ENCODE measurements around the gene TOR2A. TPM values are rescaled to one million over a fixed set of nuclear protein-coding genes. Genes with fewer than 3 reads are reported as not detected.
"Not testable (repeated sequence)": the region's sequence is repeated elsewhere in the genome, so short reads cannot be mapped to it uniquely, and the experiment has no call there.

The TOR2A gene
- polyA plus RNA-seq, result 10 to 100 TPM; 38.9 to 55.1 (median 49.9) TPM

DNA sequence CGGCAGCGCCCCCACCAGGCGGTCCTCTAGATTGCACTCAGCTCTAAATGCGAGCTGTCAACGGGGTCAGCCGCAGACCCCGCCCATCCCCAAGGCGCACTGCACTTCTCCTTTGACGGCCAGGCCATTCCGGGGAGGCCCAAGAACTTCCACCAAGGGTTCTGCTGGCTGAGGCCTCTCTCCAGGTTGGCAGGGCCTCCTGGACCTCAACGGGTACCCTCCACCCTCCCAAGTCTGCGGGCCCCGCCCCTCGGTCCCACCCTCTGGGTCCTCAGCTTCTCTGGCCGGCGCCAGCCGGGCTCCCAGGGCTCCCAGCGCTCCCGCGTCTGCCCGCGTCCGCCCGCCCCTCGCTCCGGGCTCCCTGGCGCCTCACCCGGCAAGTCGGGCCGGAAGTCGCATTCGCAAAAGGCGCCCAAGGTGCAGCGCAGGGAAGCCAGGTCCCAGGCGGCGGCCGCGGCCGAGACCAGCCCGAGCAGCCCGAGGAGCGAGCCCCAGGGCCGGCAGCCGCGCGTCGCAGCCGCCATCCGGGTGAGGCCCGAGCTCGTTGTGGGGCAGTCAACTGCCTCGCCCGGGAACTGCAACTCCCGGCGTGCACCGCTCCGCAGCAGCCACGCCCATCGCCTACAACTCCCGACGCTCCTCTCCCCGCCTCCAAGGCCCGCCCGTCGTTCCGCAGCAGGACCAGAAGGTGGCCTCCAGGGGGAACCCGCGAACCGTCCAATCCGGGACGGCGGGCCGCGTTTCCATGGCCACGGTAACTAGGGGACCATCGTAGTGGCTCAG lies at the start of gene TOR2A:
TOR2A (minus strand) TSS at position 548 of the 783 bp plus-strand sequence; CDS start at position 524, 24 bp downstream.
- no peaks in the 10 kb centered on the region for H3K9me3 Mint-ChIP-seq

DNA sequence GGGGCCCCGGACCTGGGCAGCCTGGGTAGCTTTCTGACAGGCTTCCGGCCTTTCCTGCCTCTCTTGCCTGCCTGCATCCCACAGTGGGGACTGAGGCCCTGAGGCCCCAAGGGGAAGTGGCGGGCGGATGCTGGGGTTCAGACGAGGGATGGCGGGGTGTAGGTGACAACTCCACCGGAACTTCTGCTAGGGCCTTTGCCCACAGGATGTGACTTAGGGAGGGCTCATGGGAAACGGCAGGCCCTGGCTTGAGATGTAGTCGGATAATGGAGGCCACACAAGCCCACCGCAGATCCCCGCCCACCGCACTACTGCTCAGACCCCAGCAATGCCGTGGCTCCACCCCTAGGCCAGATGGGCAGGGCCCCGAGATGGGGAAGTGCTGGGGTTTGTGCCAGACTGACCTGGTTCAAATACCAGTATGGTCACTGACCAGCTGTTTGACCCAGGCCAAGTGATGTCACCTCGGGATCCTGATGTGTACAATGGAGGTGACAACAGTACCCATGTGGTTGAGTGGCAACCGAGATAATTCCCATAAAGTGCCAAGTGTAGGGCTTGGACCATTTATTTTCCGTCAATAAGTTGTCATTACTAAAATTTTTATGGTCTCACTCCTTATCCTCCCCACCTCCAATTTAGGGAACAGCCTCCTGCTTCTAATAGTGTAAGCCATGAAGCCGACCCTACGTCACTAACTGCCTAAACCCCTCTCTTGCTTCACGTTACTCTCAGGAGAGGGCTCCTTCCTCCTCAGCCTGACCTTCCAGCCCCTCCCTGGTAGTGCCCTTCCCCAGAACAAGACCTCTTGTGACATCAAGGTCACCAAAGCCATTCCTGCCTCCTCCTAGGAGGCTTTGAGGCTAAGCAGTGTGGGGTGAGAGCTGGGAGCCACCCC lies 48.3 kb upstream of the TOR2A start:
- peaks cover 26 to 42% (median 30%) of the 10 kb centered on the region in 3 donors for H3K27me3 Mint-ChIP-seq (ENCODE audit: low read depth in 3 of 3)
- peaks cover 0 to 1% (median 0%) of the 10 kb centered on the region in 6 donors for H3K9me3 Mint-ChIP-seq
- peak; percentile 94 for DNase-seq
- H3K4me3 Mint-ChIP-seq, result peak overlapping the region; percentile 84 to 89 (median 85)
- peak overlapping the region; percentile 93 to 99 (median 98) for H3K27ac Mint-ChIP-seq
- H3K36me3 Mint-ChIP-seq, result peaks cover 0 to 12% (median 0%) of the 10 kb centered on the region in 3 donors
- H3K4me1 Mint-ChIP-seq, result peaks cover 78 to 80% of the 10 kb centered on the region in 2 donors

More for the DNA sequence above, at the start of gene TOR2A:
- Mint-ChIP-seq H3K27me3 (ENCODE audit: low read depth in 3 of 3) (peaks cover 3 to 9% (median 5%) of the 10 kb centered on the region in 3 donors), H3K4me1 (peaks cover 17 to 21% of the 10 kb centered on the region in 2 donors), H3K36me3 (peaks cover 6 to 10% (median 7%) of the 10 kb centered on the region in 3 donors), H3K4me3 (peak within 1 kb of the TSS; percentile 86 to 97 (median 91)), H3K27ac (peak within 1 kb of the TSS; percentile 95 to 99 (median 96))
- peak; percentile 99 to 100 (median 99) for DNase-seq

DNA sequence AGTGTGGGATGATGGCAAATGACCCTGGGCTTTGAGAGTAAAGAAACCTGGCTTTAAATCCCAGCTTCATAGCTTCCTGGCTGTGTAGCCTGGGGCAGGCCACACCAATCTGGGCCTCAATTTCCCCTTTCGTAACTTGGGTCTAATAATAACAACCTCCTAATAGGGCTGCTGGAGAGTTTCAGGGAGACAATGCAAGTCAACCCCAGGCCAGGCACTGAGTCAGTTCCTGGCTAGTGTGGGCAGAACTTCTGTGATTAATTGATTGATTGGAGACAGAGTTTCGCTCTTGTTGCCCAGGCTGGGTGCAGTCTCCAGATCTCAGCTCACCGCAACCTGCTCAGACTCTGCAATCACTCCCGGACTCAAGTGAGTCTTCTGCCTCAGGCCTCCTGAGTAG lies 46.7 kb upstream of the TOR2A start:
- Mint-ChIP-seq H3K36me3 (peaks cover 4 to 7% (median 5%) of the 10 kb centered on the region in 3 donors), H3K4me1 (peaks cover 76 to 79% of the 10 kb centered on the region in 2 donors)

DNA sequence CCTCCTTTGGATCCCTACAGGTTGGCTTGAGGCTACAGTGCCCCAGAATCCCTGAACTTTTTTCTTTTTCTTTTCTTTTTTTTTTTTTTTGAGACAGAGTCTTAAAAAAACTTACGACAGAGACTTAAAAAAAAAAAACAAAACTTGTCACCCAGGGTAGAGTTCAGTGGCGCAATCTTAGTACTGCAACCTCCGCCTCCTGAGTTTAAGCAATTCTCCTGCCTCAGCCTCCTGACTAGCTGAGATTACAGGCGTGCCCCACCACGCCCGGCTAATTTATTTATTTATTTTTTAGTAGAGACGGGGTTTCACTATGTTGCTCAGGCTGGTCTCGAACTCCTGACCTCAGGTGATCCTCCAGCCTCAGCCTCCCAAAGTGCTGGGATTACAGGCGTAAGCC lies 45.8 kb upstream of the TOR2A start:
- Mint-ChIP-seq H3K4me3 (peak overlapping the region; percentile 64 to 100 (median 100)), H3K27ac (peak overlapping the region; percentile 93 to 99 (median 98)), H3K27me3 (ENCODE audit: low read depth in 3 of 3) (peaks cover 21 to 28% (median 27%) of the 10 kb centered on the region in 3 donors), H3K4me1 (peaks cover 80 to 81% of the 10 kb centered on the region in 2 donors)
- not testable (repeated sequence) for H3K9me3 Mint-ChIP-seq, H3K36me3 Mint-ChIP-seq
- peak; percentile 46 to 64 (median 59) for DNase-seq

More for the DNA sequence above, 46.7 kb upstream of the TOR2A start:
- no peak for DNase-seq
- peak overlapping the region; percentile 42 to 100 (median 62) for H3K4me3 Mint-ChIP-seq
- peak overlapping the region; percentile 93 to 99 (median 98) for H3K27ac Mint-ChIP-seq
- peaks cover 0 to 1% (median 0%) of the 10 kb centered on the region in 6 donors for H3K9me3 Mint-ChIP-seq
- H3K27me3 Mint-ChIP-seq (ENCODE audit: low read depth in 3 of 3), result peaks cover 28 to 37% (median 34%) of the 10 kb centered on the region in 3 donors

DNA sequence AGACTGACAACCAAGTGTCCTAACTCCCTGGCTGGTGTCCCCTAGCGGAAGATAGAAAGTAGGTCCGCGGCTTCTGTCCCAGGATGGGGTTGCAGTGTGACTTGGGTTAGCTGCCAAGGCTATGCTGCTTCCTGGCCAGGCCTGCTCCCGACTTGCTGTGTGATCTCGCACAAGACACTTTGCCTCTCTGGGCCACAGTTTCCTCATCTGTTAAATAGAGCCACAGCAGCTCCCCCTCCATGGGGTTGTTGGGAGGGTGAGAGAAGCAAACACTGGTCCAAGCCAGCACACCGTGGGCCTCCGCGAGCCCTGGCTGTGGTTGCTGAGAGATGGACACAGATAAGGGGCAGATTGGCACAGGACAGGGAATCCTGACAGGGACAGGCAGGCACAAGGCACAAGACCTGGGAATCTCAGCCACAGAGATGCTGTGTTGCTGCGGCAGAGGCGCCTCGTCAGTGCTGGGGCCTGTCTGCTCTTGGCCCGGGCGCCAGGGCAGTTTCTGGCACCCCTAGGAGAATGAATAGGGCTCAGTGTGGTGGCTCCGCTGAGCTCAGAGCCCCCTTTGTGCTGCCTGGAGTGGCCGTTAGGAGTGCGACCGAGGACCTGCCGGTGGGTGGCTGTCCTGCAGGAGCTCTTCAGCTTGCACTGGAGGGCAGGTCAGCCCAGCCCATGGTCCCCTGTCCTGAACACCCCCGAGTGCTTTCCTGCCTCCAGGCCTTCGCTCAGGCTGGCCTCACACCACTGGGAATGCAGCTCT lies 45.2 kb upstream of the TOR2A start:
- H3K4me1 Mint-ChIP-seq, result peaks cover 81 to 82% of the 10 kb centered on the region in 2 donors

DNA sequence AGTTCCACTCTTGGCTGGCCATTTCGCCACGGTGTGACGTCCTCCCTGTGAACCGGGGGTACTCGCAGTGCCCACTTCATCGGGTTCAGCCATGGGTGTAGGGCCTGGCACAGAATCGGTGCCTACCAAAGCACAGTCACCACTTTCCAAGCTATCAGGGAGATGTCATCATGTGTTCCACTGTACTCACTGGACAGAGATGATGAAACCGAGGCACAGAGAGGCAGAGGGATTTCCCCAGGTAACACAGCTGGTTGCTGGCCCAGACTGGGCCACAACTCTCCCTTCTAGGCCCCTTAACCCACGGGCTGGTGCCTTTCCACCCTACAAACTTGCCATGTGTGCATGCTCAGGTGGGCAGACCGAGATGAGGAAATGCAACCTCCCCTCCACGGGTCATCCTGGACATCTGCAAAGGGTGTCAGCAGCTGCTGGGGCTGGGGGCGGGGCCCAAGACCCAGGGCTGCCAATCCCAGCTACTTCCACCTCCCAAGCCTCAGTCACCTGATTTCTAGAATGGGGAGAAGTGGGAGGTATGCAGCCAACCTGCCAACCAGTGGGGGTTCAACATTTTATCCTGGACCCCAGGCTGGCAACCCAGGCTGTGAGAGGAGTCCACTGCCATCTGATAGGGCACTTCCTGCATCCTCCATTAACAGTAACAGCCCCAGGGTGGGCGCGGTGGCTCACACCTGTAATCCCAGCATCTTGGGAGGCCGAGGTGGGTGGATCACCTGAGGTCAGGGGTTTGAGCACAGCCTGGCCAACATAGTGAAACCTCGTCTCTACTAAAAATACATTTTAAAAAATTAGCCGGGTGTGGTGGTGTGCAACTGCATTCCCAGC lies 44.3 kb upstream of the TOR2A start:
- H3K27ac Mint-ChIP-seq, result peak overlapping the region; percentile 93 to 99 (median 98)

More for the DNA sequence above, 45.2 kb upstream of the TOR2A start:
- Mint-ChIP-seq H3K36me3 (peaks cover 4 to 5% (median 4%) of the 10 kb centered on the region in 3 donors), H3K27me3 (ENCODE audit: low read depth in 3 of 3) (peaks cover 21 to 28% (median 25%) of the 10 kb centered on the region in 3 donors), H3K27ac (peak overlapping the region; percentile 93 to 99 (median 98)), H3K4me3 (peak overlapping the region; percentile 99 to 100 (median 100)), H3K9me3 (peaks cover 0 to 1% (median 0%) of the 10 kb centered on the region in 6 donors)
- DNase-seq, result peak; percentile 43 to 50 (median 43)

DNA sequence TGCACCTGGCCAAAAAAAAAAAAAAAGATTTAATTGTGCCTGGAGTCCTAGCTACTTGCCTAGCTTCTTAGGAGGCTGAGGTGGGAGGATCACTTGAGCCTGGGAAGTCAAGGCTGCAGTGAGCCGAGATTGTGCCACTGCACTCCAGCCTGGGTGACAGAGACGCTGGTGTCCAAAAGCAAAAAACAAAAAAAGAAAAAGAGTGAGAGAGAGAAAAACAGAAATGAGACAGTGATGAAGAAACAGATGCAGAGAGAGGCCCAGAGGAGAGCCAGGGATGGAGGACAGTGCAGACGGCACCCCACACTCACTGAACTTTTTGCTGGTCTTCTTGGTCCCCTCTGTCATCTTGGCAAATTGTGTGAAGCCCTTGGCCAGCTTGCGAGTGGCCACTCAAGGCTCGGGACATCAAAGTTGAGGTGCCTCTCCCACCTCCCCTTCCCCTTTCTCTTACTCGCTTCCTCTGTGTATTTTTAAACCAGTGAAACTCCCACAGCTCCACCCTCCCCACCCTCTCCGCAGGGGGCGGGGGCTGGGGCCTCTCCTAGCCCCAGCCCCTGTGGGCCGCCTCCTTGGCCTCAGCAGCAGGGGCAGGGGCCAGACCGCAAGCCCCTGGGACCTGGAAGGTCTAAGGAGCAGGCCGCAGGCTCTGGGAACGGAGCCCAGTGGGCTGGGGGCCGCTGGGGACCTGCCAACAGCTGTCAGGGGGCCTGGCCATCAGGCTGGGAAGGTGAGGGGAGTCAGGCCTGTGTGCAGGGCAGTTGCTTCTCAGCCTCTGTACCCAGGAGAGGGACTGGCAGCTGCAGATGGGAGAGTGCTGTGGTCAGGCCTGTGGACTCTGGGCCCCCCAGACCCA lies 43.4 kb upstream of the TOR2A start, which contains the start of gene SH2D3C:
SH2D3C (minus strand) TSS at position 387 of the 856 bp plus-strand sequence; CDS start at position 348, 39 bp downstream.
- Mint-ChIP-seq H3K36me3 (peaks cover 5 to 10% (median 8%) of the 10 kb centered on the region in 3 donors), H3K27me3 (ENCODE audit: low read depth in 3 of 3) (peaks cover 9 to 17% (median 11%) of the 10 kb centered on the region in 3 donors), H3K9me3 (no peaks in the 10 kb centered on the region), H3K4me3 (peak within 1 kb of the TSS; percentile 99 to 100 (median 100)), H3K4me1 (peaks cover 74 to 81% of the 10 kb centered on the region in 2 donors), H3K27ac (peak within 1 kb of the TSS; percentile 93 to 100 (median 99))
- peak; percentile 40 to 44 (median 40) for DNase-seq

More for the DNA sequence above, 44.3 kb upstream of the TOR2A start:
- Mint-ChIP-seq H3K4me1 (peaks cover 77 to 84% of the 10 kb centered on the region in 2 donors), H3K9me3 (peaks cover 0 to 1% (median 0%) of the 10 kb centered on the region in 6 donors), H3K36me3 (peaks cover 4 to 5% (median 5%) of the 10 kb centered on the region in 3 donors), H3K4me3 (peak overlapping the region; percentile 99 to 100 (median 100)), H3K27me3 (ENCODE audit: low read depth in 3 of 3) (peaks cover 16 to 23% (median 16%) of the 10 kb centered on the region in 3 donors)
- peak; percentile 49 to 55 (median 50) for DNase-seq

DNA sequence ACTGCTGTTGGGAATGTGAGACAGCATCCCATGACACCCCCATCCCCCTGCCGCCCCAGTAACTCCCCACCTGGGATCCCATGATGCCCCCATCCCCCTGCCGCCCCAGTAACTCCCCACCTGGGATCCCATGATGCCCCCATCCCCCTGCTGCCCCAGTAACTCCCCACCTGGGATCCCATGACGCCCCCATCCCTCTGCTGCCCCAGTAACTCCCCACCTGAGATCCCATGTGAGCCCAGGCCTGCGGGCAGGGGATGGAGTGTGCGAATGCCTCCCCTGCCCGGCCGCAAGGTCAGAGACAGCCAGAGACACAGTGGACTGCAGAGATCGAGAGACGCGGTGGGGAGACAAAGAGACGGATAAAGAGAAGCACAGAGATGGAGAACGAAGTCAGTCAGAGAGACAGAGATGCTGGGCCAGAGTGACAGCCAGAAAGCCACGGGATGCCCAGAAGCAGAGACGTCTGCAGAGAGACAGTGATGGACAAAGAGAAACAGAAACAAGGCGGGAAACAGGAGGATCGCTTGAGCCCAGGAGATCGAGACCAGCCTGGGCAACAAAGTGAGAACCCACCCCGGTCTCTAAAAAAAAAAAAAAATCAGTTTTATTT lies 42.4 kb upstream of the TOR2A start:
- H3K36me3 Mint-ChIP-seq, result peaks cover 5 to 13% (median 12%) of the 10 kb centered on the region in 3 donors
- H3K4me1 Mint-ChIP-seq, result peaks cover 64 to 73% of the 10 kb centered on the region in 2 donors
- H3K27me3 Mint-ChIP-seq (ENCODE audit: low read depth in 3 of 3), result peaks cover 3 to 10% (median 5%) of the 10 kb centered on the region in 3 donors
- DNase-seq, result peak; percentile 39 to 46 (median 43)
- H3K4me3 Mint-ChIP-seq, result peak overlapping the region; percentile 99 to 100 (median 100)
- no peaks in the 10 kb centered on the region for H3K9me3 Mint-ChIP-seq
- H3K27ac Mint-ChIP-seq, result peak overlapping the region; percentile 93 to 100 (median 99)

DNA sequence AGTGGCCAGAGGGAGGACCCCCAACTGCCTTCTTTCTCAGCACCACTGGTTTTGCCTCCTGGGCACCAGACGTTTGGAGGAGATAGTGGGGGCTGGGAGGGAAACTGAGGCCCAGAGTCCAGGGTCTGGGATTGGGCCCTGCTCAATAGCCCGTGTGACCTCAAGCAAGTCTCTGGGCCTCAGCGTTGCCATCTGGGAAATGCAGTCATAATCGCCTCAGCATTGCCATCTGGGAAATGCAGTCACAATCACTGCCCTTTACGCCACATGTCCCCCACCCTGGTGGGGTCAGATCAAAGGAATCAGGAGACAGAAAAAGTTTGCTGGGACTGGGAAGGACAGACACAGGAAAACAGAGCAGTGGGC lies 41.8 kb upstream of the TOR2A start:
- H3K27ac Mint-ChIP-seq, result peak overlapping the region; percentile 93 to 100 (median 99)
- no peaks in the 10 kb centered on the region for H3K9me3 Mint-ChIP-seq
- peak overlapping the region; percentile 99 to 100 (median 100) for H3K4me3 Mint-ChIP-seq
- no peak for DNase-seq
- peaks cover 3 to 10% (median 5%) of the 10 kb centered on the region in 3 donors for H3K27me3 Mint-ChIP-seq (ENCODE audit: low read depth in 3 of 3)
- H3K36me3 Mint-ChIP-seq, result peaks cover 5 to 13% (median 12%) of the 10 kb centered on the region in 3 donors
- H3K4me1 Mint-ChIP-seq, result peaks cover 60 to 70% of the 10 kb centered on the region in 2 donors

DNA sequence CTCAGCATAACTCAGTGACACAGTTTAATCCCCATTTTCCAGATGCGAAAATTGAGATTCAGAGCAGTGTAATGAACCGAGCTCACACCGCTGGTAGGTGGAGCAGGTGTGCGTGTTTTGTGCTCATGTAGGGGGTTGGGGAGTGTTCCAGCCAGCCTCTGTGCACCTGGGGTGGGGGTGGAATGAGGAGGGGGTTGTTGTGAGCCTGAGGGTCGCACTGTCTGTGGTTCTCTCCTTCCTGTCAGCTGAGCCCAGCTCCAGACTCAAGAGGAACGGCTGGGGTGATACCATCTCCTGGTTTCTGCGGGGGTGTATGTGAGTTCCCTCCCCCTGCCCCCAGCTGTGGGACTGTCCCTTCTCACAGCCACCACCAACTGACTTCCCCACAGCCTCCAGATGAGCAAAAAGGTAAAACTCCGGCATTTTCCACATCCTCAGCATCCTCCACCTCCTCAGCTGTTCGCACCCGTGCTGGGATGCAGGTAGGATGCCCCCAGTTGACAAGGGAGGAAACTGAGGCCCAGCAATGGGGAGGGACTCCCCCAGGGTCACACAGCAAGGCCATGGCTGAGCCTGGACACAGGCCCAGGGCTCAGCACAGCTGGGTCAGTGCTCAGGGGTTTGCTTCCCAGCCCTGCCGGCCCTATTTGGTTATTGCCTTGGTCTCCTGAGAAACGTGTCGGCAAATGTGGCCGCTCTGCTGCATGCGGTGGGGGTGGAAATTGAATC lies 41.3 kb upstream of the TOR2A start:
- H3K9me3 Mint-ChIP-seq, result no peaks in the 10 kb centered on the region
- peaks cover 5 to 13% (median 12%) of the 10 kb centered on the region in 3 donors for H3K36me3 Mint-ChIP-seq
- peaks cover 59 to 70% of the 10 kb centered on the region in 2 donors for H3K4me1 Mint-ChIP-seq
- peak overlapping the region; percentile 99 to 100 (median 100) for H3K4me3 Mint-ChIP-seq
- H3K27me3 Mint-ChIP-seq (ENCODE audit: low read depth in 3 of 3), result peaks cover 3 to 10% (median 4%) of the 10 kb centered on the region in 3 donors
- DNase-seq, result peak; percentile 74 to 77 (median 76)
- peak overlapping the region; percentile 93 to 100 (median 99) for H3K27ac Mint-ChIP-seq
